ENCODE measurements around the gene WBP2NL. TPM values are rescaled to one million over a fixed set of nuclear protein-coding genes. Genes with fewer than 3 reads are reported as not detected.
A peak's percentile ranks its signal among the peaks of the same experiment; 100 is the strongest.

Gene WBP2NL
- total and polyA plus RNA-seq, 4 donors = 0.12 to 0.50 (median 0.25) TPM

DNA sequence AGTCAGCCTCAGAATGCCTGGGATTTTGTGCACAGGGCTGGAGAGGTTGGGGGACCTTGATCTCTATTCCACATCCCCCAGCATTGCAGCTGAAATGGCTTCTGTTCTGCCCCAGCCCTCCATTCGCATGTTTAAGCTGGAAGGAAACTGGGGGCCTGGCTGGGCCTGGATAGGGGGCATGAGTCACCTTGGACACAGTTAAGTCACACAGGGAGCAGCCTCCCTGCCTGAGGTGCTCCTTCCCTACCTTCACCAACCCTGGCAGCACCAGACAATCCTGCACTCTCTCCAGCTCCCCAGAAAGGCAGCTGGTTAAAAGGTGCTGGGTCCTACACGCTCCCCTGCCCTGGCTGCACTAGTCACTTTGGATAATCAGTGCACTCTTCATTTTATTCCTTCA is 45.9 kb upstream of the WBP2NL start:
- H3K4me3 ChIP-seq (ENCODE audit: low read depth in 1 of 3, low read length in 3 of 3) = no peak overlapping the region
- H3K36me3 ChIP-seq (ENCODE audit: control insufficient read depth in 4 of 4, insufficient read depth in 3 of 4, low read depth in 1 of 4, low read length in 3 of 4) = no peaks in the 10 kb centered on the region
- H3K9me3 ChIP-seq (ENCODE audit: control insufficient read depth in 4 of 4, low read length in 3 of 4) = no peaks in the 10 kb centered on the region
- no peak overlapping the region for H3K27ac ChIP-seq (ENCODE audit: low read depth in 1 of 2, low read length in 2 of 2)
- WGBS = 95% methylated on average over 2 of the region's 2 CpGs
- H3K9ac ChIP-seq (ENCODE audit: low read depth in 1 of 2, low read length in 2 of 2) = no peak overlapping the region
- peaks cover 0 to 3% (median under 1%) of the 10 kb centered on the region in 4 donors for H3K4me1 ChIP-seq (ENCODE audit: control insufficient read depth in 4 of 4, insufficient read depth in 4 of 4, low read length in 3 of 4)
- H3K27me3 ChIP-seq (ENCODE audit: control insufficient read depth in 4 of 4, insufficient read depth in 4 of 4, low read length in 3 of 4) = no peaks in the 10 kb centered on the region
- TF ChIP-seq NR2F2 (IDR thresholded peaks at IDR 0.05) = no peak
- TF ChIP-seq JUND (IDR thresholded peaks at IDR 0.05) = no peak
- no peak for TF ChIP-seq EGR1 (IDR thresholded peaks at IDR 0.05; ENCODE audit: low read depth in 2 of 2)
- TF ChIP-seq, protein P1, sequence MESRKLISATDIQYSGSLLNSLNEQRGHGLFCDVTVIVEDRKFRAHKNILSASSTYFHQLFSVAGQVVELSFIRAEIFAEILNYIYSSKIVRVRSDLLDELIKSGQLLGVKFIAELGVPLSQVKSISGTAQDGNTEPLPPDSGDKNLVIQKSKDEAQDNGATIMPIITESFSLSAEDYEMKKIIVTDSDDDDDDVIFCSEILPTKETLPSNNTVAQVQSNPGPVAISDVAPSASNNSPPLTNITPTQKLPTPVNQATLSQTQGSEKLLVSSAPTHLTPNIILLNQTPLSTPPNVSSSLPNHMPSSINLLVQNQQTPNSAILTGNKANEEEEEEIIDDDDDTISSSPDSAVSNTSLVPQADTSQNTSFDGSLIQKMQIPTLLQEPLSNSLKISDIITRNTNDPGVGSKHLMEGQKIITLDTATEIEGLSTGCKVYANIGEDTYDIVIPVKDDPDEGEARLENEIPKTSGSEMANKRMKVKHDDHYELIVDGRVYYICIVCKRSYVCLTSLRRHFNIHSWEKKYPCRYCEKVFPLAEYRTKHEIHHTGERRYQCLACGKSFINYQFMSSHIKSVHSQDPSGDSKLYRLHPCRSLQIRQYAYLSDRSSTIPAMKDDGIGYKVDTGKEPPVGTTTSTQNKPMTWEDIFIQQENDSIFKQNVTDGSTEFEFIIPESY (IDR thresholded peaks at IDR 0.05) = no peak
- no peak for TF ChIP-seq HNF4G (IDR thresholded peaks at IDR 0.05)
- TF ChIP-seq GABPA (IDR thresholded peaks at IDR 0.05 in 1 of 2, conservative IDR thresholded peaks at IDR 0.05 in 1 of 2) = no peak
- TF ChIP-seq, protein P2, sequence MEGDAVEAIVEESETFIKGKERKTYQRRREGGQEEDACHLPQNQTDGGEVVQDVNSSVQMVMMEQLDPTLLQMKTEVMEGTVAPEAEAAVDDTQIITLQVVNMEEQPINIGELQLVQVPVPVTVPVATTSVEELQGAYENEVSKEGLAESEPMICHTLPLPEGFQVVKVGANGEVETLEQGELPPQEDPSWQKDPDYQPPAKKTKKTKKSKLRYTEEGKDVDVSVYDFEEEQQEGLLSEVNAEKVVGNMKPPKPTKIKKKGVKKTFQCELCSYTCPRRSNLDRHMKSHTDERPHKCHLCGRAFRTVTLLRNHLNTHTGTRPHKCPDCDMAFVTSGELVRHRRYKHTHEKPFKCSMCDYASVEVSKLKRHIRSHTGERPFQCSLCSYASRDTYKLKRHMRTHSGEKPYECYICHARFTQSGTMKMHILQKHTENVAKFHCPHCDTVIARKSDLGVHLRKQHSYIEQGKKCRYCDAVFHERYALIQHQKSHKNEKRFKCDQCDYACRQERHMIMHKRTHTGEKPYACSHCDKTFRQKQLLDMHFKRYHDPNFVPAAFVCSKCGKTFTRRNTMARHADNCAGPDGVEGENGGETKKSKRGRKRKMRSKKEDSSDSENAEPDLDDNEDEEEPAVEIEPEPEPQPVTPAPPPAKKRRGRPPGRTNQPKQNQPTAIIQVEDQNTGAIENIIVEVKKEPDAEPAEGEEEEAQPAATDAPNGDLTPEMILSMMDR (IDR thresholded peaks at IDR 0.05; ENCODE audit: low read depth, low read length, missing input control) = no peak
- TF ChIP-seq, protein P3, sequence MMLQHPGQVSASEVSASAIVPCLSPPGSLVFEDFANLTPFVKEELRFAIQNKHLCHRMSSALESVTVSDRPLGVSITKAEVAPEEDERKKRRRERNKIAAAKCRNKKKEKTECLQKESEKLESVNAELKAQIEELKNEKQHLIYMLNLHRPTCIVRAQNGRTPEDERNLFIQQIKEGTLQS (IDR thresholded peaks at IDR 0.05) = no peak
- no peak for TF ChIP-seq RXRA (IDR thresholded peaks at IDR 0.05)
- no peak for DNase-seq (ENCODE audit: low spot score)

DNA sequence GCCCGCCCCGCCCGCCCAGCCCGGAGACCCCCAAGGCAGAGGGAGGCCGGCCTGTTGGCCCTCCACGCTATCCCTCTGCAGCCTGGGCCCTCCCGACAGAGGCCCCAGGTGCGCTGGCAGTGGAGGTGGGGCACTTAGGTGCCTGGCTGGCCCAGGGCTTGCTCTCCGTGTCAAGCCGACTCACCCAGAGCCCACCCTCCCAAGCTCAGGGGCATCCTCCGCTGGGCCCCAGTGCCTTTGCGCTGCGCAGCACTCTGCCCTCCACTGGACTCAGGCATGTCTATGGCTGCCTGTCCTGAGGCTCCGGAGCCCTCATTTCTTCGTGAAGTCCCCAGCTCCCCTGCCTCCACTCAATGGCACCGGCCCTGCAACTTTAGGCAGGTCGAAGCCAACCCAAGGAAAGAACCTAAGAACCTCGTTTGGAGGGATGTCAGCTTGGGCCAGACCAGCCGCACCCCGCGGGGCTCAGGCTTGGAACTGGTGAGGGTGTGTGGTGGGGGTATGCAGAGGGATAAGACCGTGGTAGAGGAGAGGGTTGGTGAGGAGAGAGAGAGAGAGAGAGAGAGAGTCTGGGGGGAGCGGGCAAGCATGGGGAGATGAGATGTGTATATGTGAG is 40.5 kb upstream of the WBP2NL start:
- TF ChIP-seq, protein P4, sequence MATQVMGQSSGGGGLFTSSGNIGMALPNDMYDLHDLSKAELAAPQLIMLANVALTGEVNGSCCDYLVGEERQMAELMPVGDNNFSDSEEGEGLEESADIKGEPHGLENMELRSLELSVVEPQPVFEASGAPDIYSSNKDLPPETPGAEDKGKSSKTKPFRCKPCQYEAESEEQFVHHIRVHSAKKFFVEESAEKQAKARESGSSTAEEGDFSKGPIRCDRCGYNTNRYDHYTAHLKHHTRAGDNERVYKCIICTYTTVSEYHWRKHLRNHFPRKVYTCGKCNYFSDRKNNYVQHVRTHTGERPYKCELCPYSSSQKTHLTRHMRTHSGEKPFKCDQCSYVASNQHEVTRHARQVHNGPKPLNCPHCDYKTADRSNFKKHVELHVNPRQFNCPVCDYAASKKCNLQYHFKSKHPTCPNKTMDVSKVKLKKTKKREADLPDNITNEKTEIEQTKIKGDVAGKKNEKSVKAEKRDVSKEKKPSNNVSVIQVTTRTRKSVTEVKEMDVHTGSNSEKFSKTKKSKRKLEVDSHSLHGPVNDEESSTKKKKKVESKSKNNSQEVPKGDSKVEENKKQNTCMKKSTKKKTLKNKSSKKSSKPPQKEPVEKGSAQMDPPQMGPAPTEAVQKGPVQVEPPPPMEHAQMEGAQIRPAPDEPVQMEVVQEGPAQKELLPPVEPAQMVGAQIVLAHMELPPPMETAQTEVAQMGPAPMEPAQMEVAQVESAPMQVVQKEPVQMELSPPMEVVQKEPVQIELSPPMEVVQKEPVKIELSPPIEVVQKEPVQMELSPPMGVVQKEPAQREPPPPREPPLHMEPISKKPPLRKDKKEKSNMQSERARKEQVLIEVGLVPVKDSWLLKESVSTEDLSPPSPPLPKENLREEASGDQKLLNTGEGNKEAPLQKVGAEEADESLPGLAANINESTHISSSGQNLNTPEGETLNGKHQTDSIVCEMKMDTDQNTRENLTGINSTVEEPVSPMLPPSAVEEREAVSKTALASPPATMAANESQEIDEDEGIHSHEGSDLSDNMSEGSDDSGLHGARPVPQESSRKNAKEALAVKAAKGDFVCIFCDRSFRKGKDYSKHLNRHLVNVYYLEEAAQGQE (IDR thresholded peaks at IDR 0.05) = no peak
- TF ChIP-seq FOXA2 (IDR thresholded peaks at IDR 0.05) (no peak), JUND (IDR thresholded peaks at IDR 0.05) (no peak), NR2F2 (IDR thresholded peaks at IDR 0.05) (no peak), RXRA (IDR thresholded peaks at IDR 0.05) (no peak), GABPA (IDR thresholded peaks at IDR 0.05 in 1 of 2, conservative IDR thresholded peaks at IDR 0.05 in 1 of 2) (no peak), YY1 (IDR thresholded peaks at IDR 0.05) (no peak)
- TF ChIP-seq, protein P1 (IDR thresholded peaks at IDR 0.05) = no peak
- peaks cover 0 to 3% (median 2%) of the 10 kb centered on the region in 4 donors for H3K4me1 ChIP-seq (ENCODE audit: control insufficient read depth in 4 of 4, insufficient read depth in 4 of 4, low read length in 3 of 4)
- no peak overlapping the region for H3K9ac ChIP-seq (ENCODE audit: low read depth in 1 of 2, low read length in 2 of 2)
- DNase-seq (ENCODE audit: low spot score) = no peak
- WGBS = 49% methylated on average over 23 of the region's 23 CpGs
- no peak overlapping the region for H3K27ac ChIP-seq (ENCODE audit: low read depth in 1 of 2, low read length in 2 of 2)
- H3K4me3 ChIP-seq (ENCODE audit: low read depth in 1 of 3, low read length in 3 of 3) = peak overlapping the region in 1 of 3 donors; percentile 41
- no peaks in the 10 kb centered on the region for H3K9me3 ChIP-seq (ENCODE audit: control insufficient read depth in 4 of 4, low read length in 3 of 4)
- no peaks in the 10 kb centered on the region for H3K36me3 ChIP-seq (ENCODE audit: control insufficient read depth in 4 of 4, insufficient read depth in 3 of 4, low read depth in 1 of 4, low read length in 3 of 4)
- no peaks in the 10 kb centered on the region for H3K27me3 ChIP-seq (ENCODE audit: control insufficient read depth in 4 of 4, insufficient read depth in 4 of 4, low read length in 3 of 4)

Measured in liver (tissue), 9 donors.